HFFc6 (cell line): ENCODE data around the gene KCNJ11. TPM values are rescaled to one million over a fixed set of nuclear protein-coding genes. Genes with fewer than 3 reads are reported as not detected.

Source experiments
- DNase-seq: peaks from one replicate; pipeline ENCODE4 v3.0.0-alpha.2; 2018
- H3K27ac Mint-ChIP-seq: 2 replicates; pipeline ENCODE4 v1.8.0; 2020; ENCODE audit warnings: mild to moderate bottlenecking, mixed read lengths
- H3K27me3 Mint-ChIP-seq: 2 replicates; pipeline ENCODE4 v1.8.0; 2021; ENCODE audit warnings: mild to moderate bottlenecking, moderate library complexity, mixed read lengths; ENCODE audit not compliant: insufficient read depth
- H3K36me3 Mint-ChIP-seq: 2 replicates; pipeline ENCODE4 v1.8.0; 2021; ENCODE audit warnings: low read depth, mixed read lengths
- H3K4me1 Mint-ChIP-seq: 2 replicates; pipeline ENCODE4 v1.8.0; 2020; ENCODE audit warnings: low read depth, mixed read lengths
- H3K4me3 Mint-ChIP-seq: 2 replicates; pipeline ENCODE4 v1.8.0; 2020; ENCODE audit warnings: mild to moderate bottlenecking, moderate library complexity, mixed read lengths
- H3K9me3 Mint-ChIP-seq: 2 replicates; pipeline ENCODE4 v1.8.0; 2020; ENCODE audit warnings: mild to moderate bottlenecking, mixed read lengths
- CTCF ChIP-seq: fragments of 200-600 bp; sonication (generic); IDR thresholded peaks from 2 replicates; pipeline ENCODE4 v1.5.0; 2021; ENCODE audit warnings: antibody characterized with exemption, mild to moderate bottlenecking
- total RNA-seq, 6 experiments: library from RNA; stranded (reverse); fragmentation: NEBNext Ultra II Directional; extraction: Animal tissue kit (Norgen Biotek cat#: 25700); gene quantifications; 2 replicates in 1 of 6; 3 replicates in 5 of 6; pipeline ENCODE4 v1.2.3, GENCODE V29; 2021

Gene KCNJ11
- total RNA-seq, 6 experiments from 2014 or later: not detected

- Mint-ChIP-seq H3K4me1 (no peaks in the 10 kb centered on the region), H3K27me3 (peaks cover 20% of the 10 kb centered on the region), H3K9me3 (no peaks in the 10 kb centered on the region), H3K36me3 (no peaks in the 10 kb centered on the region), H3K27ac (no peak overlapping the region), H3K4me3 (no peak overlapping the region)
- TF ChIP-seq CTCF: no peak
- DNase-seq: no peak
Measured at GRCh38 chr11:17399236-17399635, 10.8 kb upstream of the KCNJ11 start.

- DNase-seq: no peak
Measured at GRCh38 chr11:17397311-17398002, 9.0 kb upstream of the KCNJ11 start.

GRCh38 chr11:17396598-17397310, 8.3 kb upstream of the KCNJ11 start:
- H3K27ac Mint-ChIP-seq: no peak overlapping the region
- TF ChIP-seq CTCF: no peak
- H3K27me3 Mint-ChIP-seq: peaks cover 17% of the 10 kb centered on the region
- no peaks in the 10 kb centered on the region for H3K36me3 Mint-ChIP-seq
- H3K4me1 Mint-ChIP-seq: no peaks in the 10 kb centered on the region
- H3K4me3 Mint-ChIP-seq: no peak overlapping the region
- H3K9me3 Mint-ChIP-seq: no peaks in the 10 kb centered on the region
- no peak for DNase-seq

More at GRCh38 chr11:17397311-17398002, 9.0 kb upstream of the KCNJ11 start:
- Mint-ChIP-seq H3K9me3 (no peaks in the 10 kb centered on the region), H3K27me3 (peaks cover 19% of the 10 kb centered on the region), H3K27ac (no peak overlapping the region), H3K36me3 (no peaks in the 10 kb centered on the region), H3K4me1 (no peaks in the 10 kb centered on the region), H3K4me3 (no peak overlapping the region)
- TF ChIP-seq CTCF: no peak

GRCh38 chr11:17395978-17396377, 7.5 kb upstream of the KCNJ11 start:
- TF ChIP-seq CTCF: no peak
- Mint-ChIP-seq H3K27me3 (peaks cover 20% of the 10 kb centered on the region), H3K4me3 (no peak overlapping the region), H3K36me3 (no peaks in the 10 kb centered on the region), H3K27ac (no peak overlapping the region), H3K4me1 (no peaks in the 10 kb centered on the region), H3K9me3 (no peaks in the 10 kb centered on the region)
- DNase-seq: no peak

- TF ChIP-seq CTCF: no peak
- Mint-ChIP-seq H3K4me1 (no peaks in the 10 kb centered on the region), H3K27me3 (peaks cover 23% of the 10 kb centered on the region), H3K27ac (no peak overlapping the region), H3K4me3 (no peak overlapping the region), H3K9me3 (no peaks in the 10 kb centered on the region), H3K36me3 (no peaks in the 10 kb centered on the region)
- no peak for DNase-seq
Measured at GRCh38 chr11:17395554-17395961, 7.1 kb upstream of the KCNJ11 start.
